HepG2 (cell line): ENCODE measurements around the gene LARP1. TPM values are rescaled to one million over a fixed set of nuclear protein-coding genes. Genes with fewer than 3 reads are reported as not detected.

Experiments used
- ATAC-seq: fragments of 200-7000 bp; cut with Tn5 transposase; 3 replicates; pipeline ENCODE4 v1.9.1; 2020; ENCODE audit warnings: mild to moderate bottlenecking, moderate library complexity
- BruUV-seq: library from RNA; stranded (reverse); fragments of 400-500 nt; replicated peaks from 2 replicates; lab custom pipeline; 2021; lab: Mats Ljungman, UMichigan
- CTCF ChIA-PET: fragments of 300-600 bp; formaldehyde crosslinking; extraction: SDS; loops from one replicate; lab custom pipeline; 2021; ENCODE audit warnings: low total read pairs, inconsistent platforms, low intra/inter-chr PET ratio; lab: Yijun Ruan, JAX
- POLR2A ChIA-PET: fragments of 350-600 bp; sonication (Branson Sonifier 250); formaldehyde crosslinking; loops from one replicate; lab custom pipeline; 2020; ENCODE audit warnings: antibody characterized with exemption, inconsistent platforms; lab: Yijun Ruan, JAX
- DNase-seq: peaks from one replicate; pipeline ENCODE4 v3.0.0-alpha.2; 2015; ENCODE audit warnings: low spot score
- FAIRE-seq: peaks from 3 replicates; lab custom pipeline; 2011; peaks lifted over from hg19 to GRCh38; lab: Jason Lieb, UNC
- H2AFZ ChIP-seq: one replicate; pipeline ENCODE4 v1.6.1; 2011; ENCODE audit warnings: low read length, inconsistent platforms
- H3K27ac ChIP-seq: fragments of 300-600 bp; 3 replicates; pipeline ENCODE4 v1.8.0; 2011; ENCODE audit warnings: mixed run types, mild to moderate bottlenecking, mixed read lengths, low read length, inconsistent platforms; ENCODE audit not compliant: insufficient read depth; ENCODE audit errors: extremely low read length
- H3K27me3 ChIP-seq, 2 experiments: fragments of 200-600 bp in 1 of 2; 2 replicates in 1 of 2; 3 replicates in 1 of 2; pipeline versions ENCODE4 v1.6.0 to v1.8.0; 2011; ENCODE audit warnings: low read length in 2 of 2, mild to moderate bottlenecking in 2 of 2, moderate library complexity in 2 of 2, inconsistent platforms in 1 of 2; ENCODE audit not compliant: insufficient read depth in 2 of 2, control insufficient read depth in 1 of 2
- H3K36me3 ChIP-seq, 2 experiments: fragments of 200-600 bp in 1 of 2; replicated peaks in 1 of 2; 2 replicates in 1 of 2; 3 replicates in 1 of 2; pipeline versions ENCODE4 v1.5.1 to v1.8.0; 2011; ENCODE audit warnings: low read length in 2 of 2, inconsistent platforms in 1 of 2; ENCODE audit not compliant: insufficient read depth in 2 of 2, control insufficient read depth in 1 of 2
- H3K4me1 ChIP-seq: 2 replicates; pipeline ENCODE4 v1.5.1; 2012; ENCODE audit warnings: low read length, inconsistent platforms; ENCODE audit not compliant: insufficient read depth
- H3K4me2 ChIP-seq: 2 replicates; pipeline ENCODE4 v1.6.0; 2011; ENCODE audit warnings: low read depth, low read length, inconsistent platforms
- H3K4me3 ChIP-seq, 3 experiments: fragments of 200-600 bp in 1 of 3; sonication (generic), shearing (Covaris generic) in 1 of 3; replicated peaks in 1 of 3; 2 replicates each; pipeline ENCODE4 v1.5.1; 2011 to 2016; ENCODE audit warnings: low read length in 3 of 3, inconsistent platforms in 2 of 3, low read depth in 2 of 3, mild to moderate bottlenecking in 2 of 3, control low read depth in 1 of 3, mixed read lengths in 1 of 3; ENCODE audit not compliant: insufficient read depth in 1 of 3
- H3K79me2 ChIP-seq: one replicate; pipeline ENCODE4 v1.6.1; 2011; ENCODE audit warnings: low read length, inconsistent platforms; ENCODE audit not compliant: insufficient read depth
- H3K9ac ChIP-seq: 2 replicates; pipeline ENCODE4 v1.6.0; 2011; ENCODE audit warnings: mild to moderate bottlenecking, low read depth, low read length, inconsistent platforms; ENCODE audit not compliant: insufficient read depth
- H3K9me3 ChIP-seq: 2 replicates; pipeline ENCODE4 v1.5.1; 2012; ENCODE audit warnings: mild to moderate bottlenecking, low read length
- H4K20me1 ChIP-seq: 2 replicates; pipeline ENCODE4 v1.6.0; 2011; ENCODE audit warnings: inconsistent platforms, mild to moderate bottlenecking, low read length, moderate library complexity; ENCODE audit not compliant: insufficient read depth
- JDP2 ChIP-seq: sonication (generic); formaldehyde crosslinking; IDR thresholded peaks from 2 replicates; pipeline ENCODE4 v1.8.1; 2022; ENCODE audit warnings: missing genetic modification reagents, borderline replicate concordance
- TMF1 ChIP-seq: sonication (generic); formaldehyde crosslinking; IDR thresholded peaks from 2 replicates; pipeline ENCODE4 v1.8.1; 2022; ENCODE audit warnings: low read depth, missing genetic modification reagents
- ZC3H13 ChIP-seq: sonication (generic); formaldehyde crosslinking; IDR thresholded peaks from 2 replicates; pipeline ENCODE4 v1.8.1; 2023; ENCODE audit warnings: mild to moderate bottlenecking, missing genetic modification reagents, moderate library complexity
- ZNF253 ChIP-seq: sonication (generic); formaldehyde crosslinking; IDR thresholded peaks from 2 replicates; pipeline ENCODE4 v1.8.0; 2022; ENCODE audit warnings: mild to moderate bottlenecking, missing genetic modification reagents, borderline replicate concordance
- WGBS: methylation state at CpG from one replicate; pipeline ENCODE4 v1.1.6; 2017; ENCODE audit warnings: low lambda C conversion rate; 5-methylcytosine and 5-hydroxymethylcytosine counted together
- in situ Hi-C: cut with HindIII; loops from 2 replicates; pipeline ENCODE4 v1.10.0; 2017; ENCODE audit warnings: low pct_unique_long_range_greater_than_20kb; ENCODE audit not compliant: extremely low pct_ligation_motif_present
- intact Hi-C: fragments of 100-400 bp; cut with micrococcal nuclease; formaldehyde crosslinking; loops from one replicate; pipeline ENCODE4 v1.10.0; 2022; ENCODE audit not compliant: unreplicated experiment
- polyA plus RNA-seq, 8 experiments: library from polyadenylated mRNA; depleted of rRNA in 3 of 8; stranded (reverse) in 7 of 8; unstranded in 1 of 8; fragments of >200 nt; fragmentation: Illumina TruSeq in 4 of 8; extraction: Trizol in 4 of 8; gene quantifications; 2 replicates each; pipeline versions ENCODE4 v1.2.1 to v1.2.3, GENCODE V29; 2011 to 2016; ENCODE audit warnings: low read depth in 4 of 8, missing spikeins in 1 of 8, mixed read lengths in 1 of 8; ENCODE audit not compliant: insufficient read depth in 1 of 8
- total RNA-seq, 5 experiments: library from RNA; depleted of rRNA; stranded (reverse); fragments of >200 nt; fragmentation: Illumina TruSeq; extraction: Trizol; gene quantifications; 2 replicates each; pipeline ENCODE4 v1.2.3, GENCODE V29; 2016; ENCODE audit warnings: low read depth in 1 of 5
- TF ChIP-seq, protein P1 (sequence below): sonication (generic); formaldehyde crosslinking; IDR thresholded peaks from 2 replicates; pipeline ENCODE4 v1.4.0; 2020; ENCODE audit warnings: missing genetic modification reagents

Gene LARP1
- total and polyA plus RNA-seq, 2 of the 13 experiments (the other 11 are each of a cell fraction or from before 2014, with no cell fraction given): 45.2 to 61.4 TPM

DNA sequence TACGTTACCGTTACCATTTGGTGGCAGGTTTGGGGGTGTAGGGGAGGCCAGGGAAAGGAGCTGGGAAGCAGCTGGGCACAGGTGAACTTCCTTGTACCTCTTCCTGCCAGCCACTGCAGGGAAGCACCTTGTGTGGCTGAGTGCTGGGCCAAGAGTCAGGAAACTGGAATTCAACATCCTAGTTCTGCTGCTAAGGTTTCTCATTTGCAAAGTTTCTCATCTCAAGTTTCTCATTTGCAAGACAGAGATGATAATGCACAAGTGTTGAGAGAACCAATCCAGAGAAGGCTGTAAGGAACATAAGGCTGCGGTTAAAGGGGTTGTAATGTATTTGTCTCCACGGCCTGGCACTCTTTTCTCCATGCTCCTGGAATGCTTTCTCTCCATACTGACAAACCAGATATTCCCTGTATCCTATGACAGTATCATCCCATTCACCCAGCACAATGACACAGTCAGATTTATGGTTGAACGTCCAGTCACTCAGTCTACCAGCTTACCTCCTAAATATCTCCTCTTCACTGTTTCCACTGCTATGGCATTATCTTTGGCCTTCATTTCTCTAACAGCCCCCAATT, 33.6 kb upstream of the LARP1 start:
- Histone ChIP-seq H3K9ac (no peak overlapping the region), H3K79me2 (no peaks in the 10 kb centered on the region), H3K4me3 (no peak overlapping the region), H3K27me3 (no peaks in the 10 kb centered on the region), H3K36me3 (0 out of 5 replicates have a peak, but pooled peaks cover 0 to 2% of the 10 kb centered on the region in 2 experiments), H3K9me3 (no peaks in the 10 kb centered on the region), H3K27ac (no peak overlapping the region)
- in situ Hi-C loops: no loop called here
- BruUV-seq: no TSS peak
- POLR2A ChIA-PET: interaction anchor here (2.3 kb wide), 1 partner anchor 7 kb away, joined by 5 read pairs; no protein-coding TSS in a partner anchor
- no peak for TF ChIP-seq ZNF253 (CRISPR knock-in tag)
- no peak for TF ChIP-seq JDP2
- TF ChIP-seq TMF1 (CRISPR knock-in tag): no peak
- TF ChIP-seq ZC3H13 (CRISPR knock-in tag): no peak
- TF ChIP-seq, protein P1, sequence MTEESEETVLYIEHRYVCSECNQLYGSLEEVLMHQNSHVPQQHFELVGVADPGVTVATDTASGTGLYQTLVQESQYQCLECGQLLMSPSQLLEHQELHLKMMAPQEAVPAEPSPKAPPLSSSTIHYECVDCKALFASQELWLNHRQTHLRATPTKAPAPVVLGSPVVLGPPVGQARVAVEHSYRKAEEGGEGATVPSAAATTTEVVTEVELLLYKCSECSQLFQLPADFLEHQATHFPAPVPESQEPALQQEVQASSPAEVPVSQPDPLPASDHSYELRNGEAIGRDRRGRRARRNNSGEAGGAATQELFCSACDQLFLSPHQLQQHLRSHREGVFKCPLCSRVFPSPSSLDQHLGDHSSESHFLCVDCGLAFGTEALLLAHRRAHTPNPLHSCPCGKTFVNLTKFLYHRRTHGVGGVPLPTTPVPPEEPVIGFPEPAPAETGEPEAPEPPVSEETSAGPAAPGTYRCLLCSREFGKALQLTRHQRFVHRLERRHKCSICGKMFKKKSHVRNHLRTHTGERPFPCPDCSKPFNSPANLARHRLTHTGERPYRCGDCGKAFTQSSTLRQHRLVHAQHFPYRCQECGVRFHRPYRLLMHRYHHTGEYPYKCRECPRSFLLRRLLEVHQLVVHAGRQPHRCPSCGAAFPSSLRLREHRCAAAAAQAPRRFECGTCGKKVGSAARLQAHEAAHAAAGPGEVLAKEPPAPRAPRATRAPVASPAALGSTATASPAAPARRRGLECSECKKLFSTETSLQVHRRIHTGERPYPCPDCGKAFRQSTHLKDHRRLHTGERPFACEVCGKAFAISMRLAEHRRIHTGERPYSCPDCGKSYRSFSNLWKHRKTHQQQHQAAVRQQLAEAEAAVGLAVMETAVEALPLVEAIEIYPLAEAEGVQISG (CRISPR knock-in tag): no peak
- TF ChIP-seq, all 625 proteins: peak for 0
- Histone ChIP-seq H3K4me1 (peaks cover 37% of the 10 kb centered on the region), H4K20me1 (no peaks in the 10 kb centered on the region), H3K4me2 (no peak overlapping the region), H2AFZ (no peak overlapping the region)
- DNase-seq: no peak
- intact Hi-C loops: loop anchor here (2.0 kb wide), 1 partner anchor 39 kb away; no protein-coding TSS in a partner anchor
- CTCF ChIA-PET: no interaction called here
- ATAC-seq: no peak
- 96% methylated on average over 5 of the region's 5 CpGs for WGBS
- no peak for FAIRE-seq
